ENCODE results near the gene TNFRSF1B.

Gene TNFRSF1B

GRCh38 chr1:12202190-12202497 lies 35.4 kb downstream of the TNFRSF1B start:
- no peak overlapping the region for H3K4me3 ChIP-seq
- no peak for TF ChIP-seq Cebpa-rat (IDR thresholded peaks at IDR 0.05)
- H3K27me3 ChIP-seq, result no peaks in the 10 kb centered on the region
- H3K4me2 ChIP-seq, result peak overlapping the region; percentile 30
- H3K36me3 ChIP-seq, result no peaks in the 10 kb centered on the region
- no peak overlapping the region for H3K9ac ChIP-seq
- H3K4me1 ChIP-seq, result peaks cover 56% of the 10 kb centered on the region
- no peak overlapping the region for H3K27ac ChIP-seq
- H4K20me1 ChIP-seq, result no peaks in the 10 kb centered on the region
- H3K9me3 ChIP-seq, result no peaks in the 10 kb centered on the region

- no peaks in the 10 kb centered on the region for H3K27me3 ChIP-seq
- H3K36me3 ChIP-seq, result no peaks in the 10 kb centered on the region
- peaks cover 51% of the 10 kb centered on the region for H3K4me1 ChIP-seq
- no peaks in the 10 kb centered on the region for H3K9me3 ChIP-seq
- H4K20me1 ChIP-seq, result no peaks in the 10 kb centered on the region
- no peak overlapping the region for H3K27ac ChIP-seq
- H3K4me2 ChIP-seq, result no peak overlapping the region
- no peak overlapping the region for H3K4me3 ChIP-seq
- TF ChIP-seq Cebpa-rat (IDR thresholded peaks at IDR 0.05), result no peak
- no peak overlapping the region for H3K9ac ChIP-seq
Observed at GRCh38 chr1:12202577-12202976, 35.8 kb downstream of the TNFRSF1B start.

- Histone ChIP-seq H3K4me1 (peaks cover 47% of the 10 kb centered on the region), H3K27ac (no peak overlapping the region), H3K9me3 (no peaks in the 10 kb centered on the region), H3K4me3 (no peak overlapping the region), H4K20me1 (no peaks in the 10 kb centered on the region), H3K27me3 (no peaks in the 10 kb centered on the region), H3K36me3 (no peaks in the 10 kb centered on the region), H3K9ac (no peak overlapping the region), H3K4me2 (no peak overlapping the region)
- no peak for TF ChIP-seq Cebpa-rat (IDR thresholded peaks at IDR 0.05)
Observed at GRCh38 chr1:12203216-12204007, 36.6 kb downstream of the TNFRSF1B start.

- H3K4me1 ChIP-seq, result peaks cover 47% of the 10 kb centered on the region
- H3K27me3 ChIP-seq, result no peaks in the 10 kb centered on the region
- H3K9me3 ChIP-seq, result no peaks in the 10 kb centered on the region
- H3K27ac ChIP-seq, result 0 out of 2 replicates have a peak overlapping the region, but pooled peaks have one; percentile 9
- no peak overlapping the region for H3K4me3 ChIP-seq
- H3K36me3 ChIP-seq, result no peaks in the 10 kb centered on the region
- H4K20me1 ChIP-seq, result no peaks in the 10 kb centered on the region
- H3K9ac ChIP-seq, result no peak overlapping the region
- no peak for TF ChIP-seq Cebpa-rat (IDR thresholded peaks at IDR 0.05)
- no peak overlapping the region for H3K4me2 ChIP-seq
Observed at GRCh38 chr1:12204140-12204539, 37.3 kb downstream of the TNFRSF1B start.

- H3K36me3 ChIP-seq, result no peaks in the 10 kb centered on the region
- TF ChIP-seq Cebpa-rat (IDR thresholded peaks at IDR 0.05), result no peak
- no peak overlapping the region for H3K9ac ChIP-seq
- H3K27ac ChIP-seq, result 0 out of 2 replicates have a peak overlapping the region, but pooled peaks have one; percentile 9
- no peaks in the 10 kb centered on the region for H3K27me3 ChIP-seq
- H3K4me3 ChIP-seq, result no peak overlapping the region
- peaks cover 47% of the 10 kb centered on the region for H3K4me1 ChIP-seq
- H4K20me1 ChIP-seq, result no peaks in the 10 kb centered on the region
- H3K9me3 ChIP-seq, result no peaks in the 10 kb centered on the region
- H3K4me2 ChIP-seq, result 0 out of 2 replicates have a peak overlapping the region, but pooled peaks have one; percentile 6
Observed at GRCh38 chr1:12204754-12205658, 38.2 kb downstream of the TNFRSF1B start.

- peaks cover 55% of the 10 kb centered on the region for H3K4me1 ChIP-seq
- no peak overlapping the region for H3K4me3 ChIP-seq
- H3K36me3 ChIP-seq, result no peaks in the 10 kb centered on the region
- H3K4me2 ChIP-seq, result no peak overlapping the region
- no peaks in the 10 kb centered on the region for H3K9me3 ChIP-seq
- H4K20me1 ChIP-seq, result no peaks in the 10 kb centered on the region
- no peak for TF ChIP-seq Cebpa-rat (IDR thresholded peaks at IDR 0.05)
- H3K27me3 ChIP-seq, result no peaks in the 10 kb centered on the region
- H3K27ac ChIP-seq, result no peak overlapping the region
- no peak overlapping the region for H3K9ac ChIP-seq
Observed at GRCh38 chr1:12206238-12206637, 39.4 kb downstream of the TNFRSF1B start.

GRCh38 chr1:12206792-12207424 lies 40.1 kb downstream of the TNFRSF1B start:
- peaks cover 49% of the 10 kb centered on the region for H3K4me1 ChIP-seq
- H3K9ac ChIP-seq, result no peak overlapping the region
- H3K9me3 ChIP-seq, result no peaks in the 10 kb centered on the region
- H3K4me2 ChIP-seq, result no peak overlapping the region
- H3K36me3 ChIP-seq, result no peaks in the 10 kb centered on the region
- H3K4me3 ChIP-seq, result no peak overlapping the region
- H3K27ac ChIP-seq, result no peak overlapping the region
- TF ChIP-seq Cebpa-rat (IDR thresholded peaks at IDR 0.05), result no peak
- no peaks in the 10 kb centered on the region for H4K20me1 ChIP-seq
- H3K27me3 ChIP-seq, result no peaks in the 10 kb centered on the region

GRCh38 chr1:12208271-12208670 lies 41.5 kb downstream of the TNFRSF1B start:
- no peaks in the 10 kb centered on the region for H3K36me3 ChIP-seq
- H3K4me1 ChIP-seq, result peaks cover 46% of the 10 kb centered on the region
- no peak overlapping the region for H3K4me3 ChIP-seq
- no peak overlapping the region for H3K9ac ChIP-seq
- H3K9me3 ChIP-seq, result no peaks in the 10 kb centered on the region
- TF ChIP-seq Cebpa-rat (IDR thresholded peaks at IDR 0.05), result no peak
- no peak overlapping the region for H3K27ac ChIP-seq
- H3K27me3 ChIP-seq, result no peaks in the 10 kb centered on the region
- H4K20me1 ChIP-seq, result no peaks in the 10 kb centered on the region
- peak overlapping the region; percentile 40; the same call in 1 of the 2 replicates for H3K4me2 ChIP-seq

GRCh38 chr1:12208764-12209494 lies 42.1 kb downstream of the TNFRSF1B start:
- Histone ChIP-seq H3K4me3 (no peak overlapping the region), H3K27me3 (no peaks in the 10 kb centered on the region), H3K9me3 (no peaks in the 10 kb centered on the region), H4K20me1 (no peaks in the 10 kb centered on the region), H3K4me2 (peak overlapping the region; percentile 63), H3K27ac (peak overlapping the region; percentile 18; the same call in 1 of the 2 replicates), H3K36me3 (no peaks in the 10 kb centered on the region), H3K4me1 (peaks cover 46% of the 10 kb centered on the region), H3K9ac (no peak overlapping the region)
- no peak for TF ChIP-seq Cebpa-rat (IDR thresholded peaks at IDR 0.05)

Data from BLaER1 (cell line).